A549 (cell line): ENCODE data around the gene SLC30A3. TPM values are rescaled to one million over a fixed set of nuclear protein-coding genes. Genes with fewer than 3 reads are reported as not detected.

Experiments used
- ATAC-seq, 2 experiments: fragments of 200-7000 bp in 1 of 2; fragments of >200 bp in 1 of 2; cut with Nextera tagmentation in 1 of 2; cut with Tn5 transposase in 1 of 2; 3 replicates each; pipeline versions ENCODE4 v1.8.0 to v1.9.1; 2018 to 2020; ENCODE audit warnings: mild to moderate bottlenecking in 1 of 2, moderate library complexity in 1 of 2
- CTCF ChIA-PET: fragments of 300-600 bp; sonication (Branson Sonifier 250); formaldehyde crosslinking; extraction: SDS; loops from one replicate; lab custom pipeline; 2021; ENCODE audit warnings: antibody characterized with exemption, inconsistent platforms; lab: Yijun Ruan, JAX
- POLR2A ChIA-PET: fragments of 350-600 bp; formaldehyde crosslinking; extraction: SDS; loops from one replicate; lab custom pipeline; 2021; ENCODE audit warnings: antibody characterized with exemption, inconsistent platforms; lab: Yijun Ruan, JAX
- DNase-seq, 2 experiments: peaks; one replicate each; pipeline versions ENCODE4 v3.0.0 to v3.0.0-alpha.2; 2011 to 2016; ENCODE audit warnings: low read depth in 1 of 2, low spot score in 1 of 2
- FAIRE-seq: peaks from 2 replicates; lab custom pipeline; 2011; peaks lifted over from hg19 to GRCh38; lab: Jason Lieb, UNC
- H3K27ac ChIP-seq, 2 experiments: fragments of >200 bp; sonication (Bioruptor Twin); formaldehyde crosslinking; 3 replicates each; pipeline ENCODE4 v1.5.1; 2016 to 2017
- H3K4me1 ChIP-seq: fragments of >200 bp; sonication (Bioruptor Twin); formaldehyde crosslinking; 3 replicates; pipeline ENCODE4 v1.6.1; 2016
- H3K4me2 ChIP-seq: fragments of >200 bp; sonication (Bioruptor Twin); formaldehyde crosslinking; 3 replicates; pipeline ENCODE4 v1.6.1; 2016
- H3K4me3 ChIP-seq: fragments of >200 bp; sonication (Bioruptor Twin); formaldehyde crosslinking; 3 replicates; pipeline ENCODE4 v1.5.1; 2016
- H3K9me3 ChIP-seq: fragments of >200 bp; sonication (Bioruptor Twin); formaldehyde crosslinking; 3 replicates; pipeline ENCODE4 v1.6.1; 2016
- EHMT2 ChIP-seq: fragments of 200-600 bp; sonication (generic); IDR thresholded peaks from 2 replicates; pipeline ENCODE4 v1.6.1; 2016; ENCODE audit warnings: antibody characterized with exemption, low read depth, mild to moderate bottlenecking, moderate library complexity
- FOSL2 ChIP-seq, 2 experiments: fragments of 450-650 bp in 1 of 2; fragments of >200 bp in 1 of 2; sonication (Bioruptor Twin) in 1 of 2; formaldehyde crosslinking; IDR thresholded peaks; 2 replicates each; pipeline versions ENCODE4 v1.5.0 to v1.6.1; 2016 to 2020; ENCODE audit warnings: mild to moderate bottlenecking in 1 of 2, moderate library complexity in 1 of 2
- FOXS1 ChIP-seq: fragments of 250-450 bp; sonication (Bioruptor Pico); IDR thresholded peaks from 2 replicates; pipeline ENCODE4 v1.5.0; 2020; ENCODE audit warnings: mild to moderate bottlenecking, moderate library complexity
- HDAC2 ChIP-seq: fragments of 200-600 bp; sonication (generic); IDR thresholded peaks from 2 replicates; pipeline ENCODE4 v1.6.1; 2016
- HOXA7 ChIP-seq: fragments of 250-450 bp; sonication (Bioruptor Pico); IDR thresholded peaks from 2 replicates; pipeline ENCODE4 v1.5.0; 2020; ENCODE audit warnings: mild to moderate bottlenecking, moderate library complexity
- HOXB13 ChIP-seq: fragments of 250-450 bp; sonication (Bioruptor Pico); IDR thresholded peaks from 2 replicates; pipeline ENCODE4 v1.5.0; 2020; ENCODE audit warnings: low read depth, mild to moderate bottlenecking, moderate library complexity
- JUN ChIP-seq, 2 experiments: fragments of >200 bp; sonication (Bioruptor Twin); formaldehyde crosslinking; IDR thresholded peaks; 2 replicates in 1 of 2; 3 replicates in 1 of 2; pipeline ENCODE4 v1.6.1; 2016 to 2017
- KDM5A ChIP-seq: fragments of 200-600 bp; sonication (generic); IDR thresholded peaks from 2 replicates; pipeline ENCODE4 v1.6.1; 2016; ENCODE audit warnings: antibody characterized with exemption, mild to moderate bottlenecking
- NPAS2 ChIP-seq: fragments of 250-450 bp; sonication (Bioruptor Pico); IDR thresholded peaks from 2 replicates; pipeline ENCODE4 v1.8.0; 2022; ENCODE audit warnings: mild to moderate bottlenecking, moderate library complexity, borderline replicate concordance
- POLR2AphosphoS2 ChIP-seq: conservative IDR thresholded peaks from 2 replicates; pipeline ENCODE4 v1.6.1; 2012; ENCODE audit warnings: low read length, improper control_type of control experiment, inconsistent platforms
- SREBF2 ChIP-seq: fragments of 450-650 bp; IDR thresholded peaks from 2 replicates; pipeline ENCODE4 v1.6.1; 2014; ENCODE audit warnings: mild to moderate bottlenecking, moderate library complexity
- TFCP2L1 ChIP-seq: fragments of 250-450 bp; sonication (Bioruptor Pico); IDR thresholded peaks from 2 replicates; pipeline ENCODE4 v1.5.0; 2021; ENCODE audit warnings: mild to moderate bottlenecking
- ZC3H11A ChIP-seq: fragments of 450-650 bp; IDR thresholded peaks from 2 replicates; pipeline ENCODE4 v1.6.1; 2014; ENCODE audit warnings: antibody characterized with exemption, mild to moderate bottlenecking
- ZFP36 ChIP-seq: fragments of 450-650 bp; IDR thresholded peaks from 2 replicates; pipeline ENCODE4 v1.6.1; 2014; ENCODE audit warnings: borderline replicate concordance; ENCODE audit not compliant: partially characterized antibody
- ZNF302 ChIP-seq: fragments of 250-450 bp; sonication (Bioruptor Pico); IDR thresholded peaks from 2 replicates; pipeline ENCODE4 v1.9.0; 2021; ENCODE audit warnings: inconsistent platforms, mild to moderate bottlenecking, moderate library complexity
- WGBS: methylation state at CpG from one replicate; pipeline ENCODE4 v1.1.6; 2017; ENCODE audit errors: missing lambda C conversion rate; 5-methylcytosine and 5-hydroxymethylcytosine counted together
- polyA plus RNA-seq, 4 experiments: library from polyadenylated mRNA; depleted of rRNA in 3 of 4; stranded (reverse); fragments of >200 nt; fragmentation: RNase III in 1 of 4; extraction: RNeasy Plus Mini Kit Qiagen cat#74134 plus additional on column Dnase treatment in 1 of 4; gene quantifications; 2 replicates in 3 of 4; 3 replicates in 1 of 4; pipeline ENCODE4 v1.2.3, GENCODE V29; 2011 to 2017
- TF ChIP-seq, protein P1 (sequence below): fragments of >200 bp; sonication (Bioruptor Twin); formaldehyde crosslinking; IDR thresholded peaks from 3 replicates; pipeline ENCODE4 v1.5.1; 2016
- TF ChIP-seq, protein P2 (sequence below): fragments of >200 bp; sonication (Bioruptor Twin); formaldehyde crosslinking; IDR thresholded peaks from 3 replicates; pipeline ENCODE4 v1.6.1; 2016
- TF ChIP-seq, protein P3 (sequence below): fragments of 200-600 bp; sonication (generic); IDR thresholded peaks from 2 replicates; pipeline ENCODE4 v1.6.1; 2016; ENCODE audit warnings: antibody characterized with exemption, mild to moderate bottlenecking, moderate library complexity
- TF ChIP-seq, protein P4 (sequence below): fragments of 250-450 bp; sonication (Bioruptor Pico); IDR thresholded peaks from 2 replicates; pipeline ENCODE4 v1.5.0; 2021; ENCODE audit warnings: mild to moderate bottlenecking, moderate library complexity, borderline replicate concordance

Gene SLC30A3
- polyA plus RNA-seq, 2 of the 4 experiments (the other 2 are of a cell fraction) = 0.90 to 1.9 TPM

DNA sequence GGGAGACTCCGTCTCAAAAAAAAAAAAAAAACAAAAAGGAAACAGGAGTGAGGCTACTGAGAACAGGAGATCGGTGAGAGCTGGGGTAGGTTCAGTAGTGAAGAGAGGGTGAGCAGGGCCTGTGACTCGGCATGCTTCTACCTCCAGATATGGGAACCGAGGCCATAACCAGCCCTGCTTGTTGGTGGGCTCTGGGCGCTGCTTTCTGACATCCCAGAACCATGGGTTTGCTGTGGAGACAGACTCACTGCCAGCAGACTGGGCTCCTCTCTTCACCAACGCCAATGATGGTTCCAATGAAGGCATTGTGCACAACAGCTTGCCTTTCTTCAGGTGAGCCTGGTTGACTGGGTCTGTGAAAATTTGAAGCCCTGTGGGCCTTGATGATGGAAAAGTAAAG is 39.4 kb downstream of the SLC30A3 start:
- TF ChIP-seq HOXB13 (CRISPR knock-in tag) (no peak), POLR2AphosphoS2 (no peak), KDM5A (no peak), ZC3H11A (no peak), JUN (IDR thresholded peaks at IDR 0.05) (no peak), SREBF2 (no peak), ZFP36 (no peak), EHMT2 (no peak), ZNF302 (no peak), FOXS1 (CRISPR knock-in tag) (no peak)
- TF ChIP-seq, protein P1, sequence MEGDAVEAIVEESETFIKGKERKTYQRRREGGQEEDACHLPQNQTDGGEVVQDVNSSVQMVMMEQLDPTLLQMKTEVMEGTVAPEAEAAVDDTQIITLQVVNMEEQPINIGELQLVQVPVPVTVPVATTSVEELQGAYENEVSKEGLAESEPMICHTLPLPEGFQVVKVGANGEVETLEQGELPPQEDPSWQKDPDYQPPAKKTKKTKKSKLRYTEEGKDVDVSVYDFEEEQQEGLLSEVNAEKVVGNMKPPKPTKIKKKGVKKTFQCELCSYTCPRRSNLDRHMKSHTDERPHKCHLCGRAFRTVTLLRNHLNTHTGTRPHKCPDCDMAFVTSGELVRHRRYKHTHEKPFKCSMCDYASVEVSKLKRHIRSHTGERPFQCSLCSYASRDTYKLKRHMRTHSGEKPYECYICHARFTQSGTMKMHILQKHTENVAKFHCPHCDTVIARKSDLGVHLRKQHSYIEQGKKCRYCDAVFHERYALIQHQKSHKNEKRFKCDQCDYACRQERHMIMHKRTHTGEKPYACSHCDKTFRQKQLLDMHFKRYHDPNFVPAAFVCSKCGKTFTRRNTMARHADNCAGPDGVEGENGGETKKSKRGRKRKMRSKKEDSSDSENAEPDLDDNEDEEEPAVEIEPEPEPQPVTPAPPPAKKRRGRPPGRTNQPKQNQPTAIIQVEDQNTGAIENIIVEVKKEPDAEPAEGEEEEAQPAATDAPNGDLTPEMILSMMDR = no peak
- TF ChIP-seq, protein P2, sequence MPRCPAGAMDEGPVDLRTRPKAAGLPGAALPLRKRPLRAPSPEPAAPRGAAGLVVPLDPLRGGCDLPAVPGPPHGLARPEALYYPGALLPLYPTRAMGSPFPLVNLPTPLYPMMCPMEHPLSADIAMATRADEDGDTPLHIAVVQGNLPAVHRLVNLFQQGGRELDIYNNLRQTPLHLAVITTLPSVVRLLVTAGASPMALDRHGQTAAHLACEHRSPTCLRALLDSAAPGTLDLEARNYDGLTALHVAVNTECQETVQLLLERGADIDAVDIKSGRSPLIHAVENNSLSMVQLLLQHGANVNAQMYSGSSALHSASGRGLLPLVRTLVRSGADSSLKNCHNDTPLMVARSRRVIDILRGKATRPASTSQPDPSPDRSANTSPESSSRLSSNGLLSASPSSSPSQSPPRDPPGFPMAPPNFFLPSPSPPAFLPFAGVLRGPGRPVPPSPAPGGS = no peak
- TF ChIP-seq, all 56 proteins: peak for 0
- peaks cover 8% of the 10 kb centered on the region for H3K4me1 ChIP-seq
- ChIA-PET POLR2A (no interaction called here), CTCF (interaction anchor here (1.0 to 2.9 kb wide), 6 partner anchors 13 to 125 kb away, joined by 3 to 8 read pairs (median 4); no protein-coding TSS in a partner anchor)
- ATAC-seq (no peak), FAIRE-seq (no peak), DNase-seq (no peak)
- H3K4me3 ChIP-seq = no peak overlapping the region
- H3K27ac ChIP-seq = no peak overlapping the region
- no peaks in the 10 kb centered on the region for H3K9me3 ChIP-seq
- 94% methylated on average over 6 of the region's 6 CpGs for WGBS
- no peak overlapping the region for H3K4me2 ChIP-seq

DNA sequence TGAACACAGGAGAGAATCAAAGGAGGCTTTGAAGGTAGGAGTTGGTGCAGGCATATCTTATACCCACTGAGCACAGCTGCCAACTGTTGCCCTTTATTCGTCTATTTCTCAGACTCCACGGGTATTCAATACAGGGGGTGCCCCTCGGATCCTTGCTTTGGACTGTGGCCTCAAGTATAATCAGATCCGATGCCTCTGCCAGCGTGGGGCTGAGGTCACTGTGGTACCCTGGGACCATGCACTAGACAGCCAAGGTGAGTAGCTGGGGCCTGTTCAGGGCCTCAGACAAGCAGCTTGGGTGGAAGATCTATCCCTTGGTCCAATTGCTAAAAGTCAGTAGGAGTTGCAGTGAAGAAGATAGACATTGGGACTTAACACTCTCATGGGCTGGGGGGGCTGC is 40.4 kb downstream of the SLC30A3 start:
- no peak for DNase-seq
- H3K4me1 ChIP-seq = peaks cover 12% of the 10 kb centered on the region
- POLR2A ChIA-PET = no interaction called here
- 98% methylated on average over 5 of the region's 5 CpGs for WGBS
- no peak for ATAC-seq
- CTCF ChIA-PET = interaction anchor here (0.7 to 1.5 kb wide), 9 partner anchors 9 to 135 kb away, joined by 3 to 5 read pairs (median 3); partner anchors contain the start of gene KHK
- no peak overlapping the region for H3K4me2 ChIP-seq
- no peak overlapping the region for H3K27ac ChIP-seq
- TF ChIP-seq FOSL2 (IDR thresholded peaks at IDR 0.05) (no peak), FOSL2 (CRISPR knock-in tag; IDR thresholded peaks at IDR 0.05) (no peak), POLR2AphosphoS2 (no peak), NPAS2 (CRISPR knock-in tag) (no peak)
- TF ChIP-seq, protein P1 = no peak
- H3K9me3 ChIP-seq = no peaks in the 10 kb centered on the region
- no peak overlapping the region for H3K4me3 ChIP-seq
- no peak for FAIRE-seq

DNA sequence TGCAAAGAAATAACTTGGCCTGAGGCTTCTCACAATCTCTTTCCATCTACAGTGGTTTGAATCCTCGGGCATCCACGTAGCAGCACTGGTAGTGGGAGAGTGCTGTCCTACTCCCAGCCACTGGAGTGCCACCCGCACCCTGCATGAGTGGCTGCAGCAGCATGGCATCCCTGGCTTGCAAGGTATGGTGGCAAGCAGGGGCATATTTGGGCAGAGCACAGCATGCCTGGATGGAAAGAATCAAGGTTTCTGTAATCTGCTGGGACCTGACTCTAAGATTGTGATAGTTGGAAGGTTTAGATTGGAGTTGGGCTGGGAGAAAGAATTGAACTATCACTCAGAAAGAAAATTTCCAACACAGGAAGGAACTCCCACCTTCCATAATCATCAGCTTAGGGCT is 41.7 kb downstream of the SLC30A3 start:
- no peak overlapping the region for H3K4me3 ChIP-seq
- DNase-seq = no peak
- CTCF ChIA-PET = interaction anchor here (0.6 to 3.2 kb wide), 2 partner anchors 59 to 136 kb away, joined by 3 to 12 read pairs; no protein-coding TSS in a partner anchor
- no peaks in the 10 kb centered on the region for H3K9me3 ChIP-seq
- no peak overlapping the region for H3K27ac ChIP-seq
- POLR2A ChIA-PET = no interaction called here
- ATAC-seq = no peak
- no peak overlapping the region for H3K4me2 ChIP-seq
- FAIRE-seq = no peak
- WGBS = 87% methylated on average over 3 of the region's 3 CpGs
- TF ChIP-seq HDAC2 (no peak), HOXA7 (CRISPR knock-in tag) (no peak), TFCP2L1 (CRISPR knock-in tag) (0 out of 2 replicates have a peak, but pooled peaks have one; percentile 14)
- TF ChIP-seq, protein P3, sequence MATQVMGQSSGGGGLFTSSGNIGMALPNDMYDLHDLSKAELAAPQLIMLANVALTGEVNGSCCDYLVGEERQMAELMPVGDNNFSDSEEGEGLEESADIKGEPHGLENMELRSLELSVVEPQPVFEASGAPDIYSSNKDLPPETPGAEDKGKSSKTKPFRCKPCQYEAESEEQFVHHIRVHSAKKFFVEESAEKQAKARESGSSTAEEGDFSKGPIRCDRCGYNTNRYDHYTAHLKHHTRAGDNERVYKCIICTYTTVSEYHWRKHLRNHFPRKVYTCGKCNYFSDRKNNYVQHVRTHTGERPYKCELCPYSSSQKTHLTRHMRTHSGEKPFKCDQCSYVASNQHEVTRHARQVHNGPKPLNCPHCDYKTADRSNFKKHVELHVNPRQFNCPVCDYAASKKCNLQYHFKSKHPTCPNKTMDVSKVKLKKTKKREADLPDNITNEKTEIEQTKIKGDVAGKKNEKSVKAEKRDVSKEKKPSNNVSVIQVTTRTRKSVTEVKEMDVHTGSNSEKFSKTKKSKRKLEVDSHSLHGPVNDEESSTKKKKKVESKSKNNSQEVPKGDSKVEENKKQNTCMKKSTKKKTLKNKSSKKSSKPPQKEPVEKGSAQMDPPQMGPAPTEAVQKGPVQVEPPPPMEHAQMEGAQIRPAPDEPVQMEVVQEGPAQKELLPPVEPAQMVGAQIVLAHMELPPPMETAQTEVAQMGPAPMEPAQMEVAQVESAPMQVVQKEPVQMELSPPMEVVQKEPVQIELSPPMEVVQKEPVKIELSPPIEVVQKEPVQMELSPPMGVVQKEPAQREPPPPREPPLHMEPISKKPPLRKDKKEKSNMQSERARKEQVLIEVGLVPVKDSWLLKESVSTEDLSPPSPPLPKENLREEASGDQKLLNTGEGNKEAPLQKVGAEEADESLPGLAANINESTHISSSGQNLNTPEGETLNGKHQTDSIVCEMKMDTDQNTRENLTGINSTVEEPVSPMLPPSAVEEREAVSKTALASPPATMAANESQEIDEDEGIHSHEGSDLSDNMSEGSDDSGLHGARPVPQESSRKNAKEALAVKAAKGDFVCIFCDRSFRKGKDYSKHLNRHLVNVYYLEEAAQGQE = no peak
- TF ChIP-seq, protein P4, sequence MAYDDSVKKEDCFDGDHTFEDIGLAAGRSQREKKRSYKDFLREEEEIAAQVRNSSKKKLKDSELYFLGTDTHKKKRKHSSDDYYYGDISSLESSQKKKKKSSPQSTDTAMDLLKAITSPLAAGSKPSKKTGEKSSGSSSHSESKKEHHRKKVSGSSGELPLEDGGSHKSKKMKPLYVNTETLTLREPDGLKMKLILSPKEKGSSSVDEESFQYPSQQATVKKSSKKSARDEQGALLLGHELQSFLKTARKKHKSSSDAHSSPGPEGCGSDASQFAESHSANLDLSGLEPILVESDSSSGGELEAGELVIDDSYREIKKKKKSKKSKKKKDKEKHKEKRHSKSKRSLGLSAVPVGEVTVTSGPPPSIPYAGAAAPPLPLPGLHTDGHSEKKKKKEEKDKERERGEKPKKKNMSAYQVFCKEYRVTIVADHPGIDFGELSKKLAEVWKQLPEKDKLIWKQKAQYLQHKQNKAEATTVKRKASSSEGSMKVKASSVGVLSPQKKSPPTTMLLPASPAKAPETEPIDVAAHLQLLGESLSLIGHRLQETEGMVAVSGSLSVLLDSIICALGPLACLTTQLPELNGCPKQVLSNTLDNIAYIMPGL = no peak
- peaks cover 17% of the 10 kb centered on the region for H3K4me1 ChIP-seq
